IPS-18c (cell line): ENCODE measurements around the gene CCDC201.
"Not testable (repeated sequence)": the region's sequence is repeated elsewhere in the genome, so short reads cannot be mapped to it uniquely, and the experiment has no call there.

ENCODE experiments used
- H3K4me3 ChIP-seq: 2 replicates; pipeline ENCODE4 v1.7.0; 2013; ENCODE audit warnings: low read depth, mild to moderate bottlenecking, low read length, moderate library complexity; ENCODE audit not compliant: insufficient read depth
- H3K9me3 ChIP-seq: one replicate; pipeline ENCODE4 v1.6.1; 2013; ENCODE audit warnings: mild to moderate bottlenecking, low read length, moderate library complexity; ENCODE audit not compliant: control insufficient read depth, insufficient read depth

Gene CCDC201

GRCh38 chr7:45853491-45853890, 19.4 kb downstream of the CCDC201 start:
- not testable (repeated sequence) for H3K9me3 ChIP-seq, H3K4me3 ChIP-seq

DNA sequence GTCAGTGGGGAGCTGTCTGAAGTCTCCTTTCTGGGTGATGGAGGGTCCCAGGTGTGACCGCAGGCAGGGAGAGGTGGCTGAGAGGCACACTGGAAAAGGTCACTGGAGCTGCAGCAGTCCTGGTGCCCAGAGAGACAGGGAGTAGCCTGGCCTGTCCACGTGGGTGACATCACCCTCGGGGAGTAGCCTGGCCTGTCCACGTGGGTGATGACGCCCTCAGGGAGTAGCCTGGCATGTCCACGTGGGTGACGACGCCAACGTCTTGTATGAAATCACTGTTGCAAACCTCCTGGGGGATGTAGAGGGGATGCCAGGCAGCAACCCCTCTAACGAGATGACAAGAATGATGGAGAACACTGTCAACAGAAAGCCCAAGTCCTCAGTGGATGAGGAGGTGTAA, 19.9 kb downstream of the CCDC201 start:
- H3K9me3 ChIP-seq, H3K4me3 ChIP-seq: not testable (repeated sequence)

- not testable (repeated sequence) for H3K9me3 ChIP-seq, H3K4me3 ChIP-seq
These were observed 24.1 kb downstream of the CCDC201 start for GRCh38 chr7:45848734-45849133.

- not testable (repeated sequence) for H3K9me3 ChIP-seq, H3K4me3 ChIP-seq
These were observed 26.3 kb downstream of the CCDC201 start for GRCh38 chr7:45846536-45846935.

GRCh38 chr7:45841926-45842717, 30.8 kb downstream of the CCDC201 start:
- not testable (repeated sequence) for H3K4me3 ChIP-seq, H3K9me3 ChIP-seq

DNA sequence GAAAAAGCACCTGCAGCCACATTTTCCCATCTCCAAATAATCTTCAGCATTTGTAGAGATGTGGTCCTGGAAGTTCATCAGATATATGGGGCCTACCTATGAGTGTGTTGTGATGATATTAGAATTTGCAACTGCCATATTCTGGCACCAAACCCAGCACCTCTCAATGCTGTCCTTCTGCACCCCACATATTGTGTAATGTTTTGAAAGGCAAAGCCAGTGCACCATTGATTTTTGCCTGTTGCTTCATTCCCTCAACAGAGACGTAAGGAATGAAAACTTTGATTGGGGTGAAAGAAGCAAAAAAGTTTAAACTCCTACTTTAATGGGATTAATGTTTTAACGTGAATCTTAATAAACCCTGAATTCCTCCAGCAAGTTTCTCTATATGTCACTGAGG, 34.0 kb downstream of the CCDC201 start:
- H3K9me3 ChIP-seq, H3K4me3 ChIP-seq: not testable (repeated sequence)

DNA sequence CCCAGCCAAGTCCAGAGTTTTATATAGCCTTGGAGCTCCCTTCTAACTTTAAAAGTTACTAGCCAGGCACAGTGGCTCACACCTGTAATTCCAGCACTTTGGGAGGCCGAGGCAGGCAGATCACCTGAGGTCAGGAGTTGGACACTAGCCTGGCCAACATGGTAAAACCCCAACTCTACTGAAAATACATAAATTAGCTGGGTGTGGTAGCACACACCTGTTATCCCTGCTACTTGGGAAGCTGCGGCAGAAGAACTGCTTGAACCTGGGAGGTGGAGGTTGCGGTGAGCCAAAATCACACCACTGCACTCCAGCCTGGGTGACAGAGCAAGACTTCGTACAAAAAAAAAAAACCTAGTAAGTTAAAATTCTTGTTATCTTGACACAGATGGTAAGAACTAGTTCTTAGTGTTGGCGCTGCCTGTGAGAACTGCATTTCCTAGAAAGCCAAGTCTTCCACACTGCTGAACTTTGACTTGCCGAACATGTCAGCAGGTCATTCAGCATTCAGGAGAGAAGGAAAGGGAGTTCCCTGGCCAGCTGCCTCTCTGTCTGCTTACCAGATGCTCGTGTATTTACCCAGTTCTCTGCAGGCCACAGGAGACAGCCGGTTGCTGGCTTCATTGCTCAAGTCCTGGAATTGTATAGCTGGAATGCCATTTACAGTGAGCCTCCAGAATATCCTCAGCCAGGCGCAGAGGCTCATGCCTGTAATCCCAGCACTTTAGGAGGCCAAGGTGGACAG, 40.3 kb downstream of the CCDC201 start:
- H3K9me3 ChIP-seq, H3K4me3 ChIP-seq: not testable (repeated sequence)

GRCh38 chr7:45829846-45830245, 43.0 kb downstream of the CCDC201 start:
- not testable (repeated sequence) for H3K9me3 ChIP-seq, H3K4me3 ChIP-seq

DNA sequence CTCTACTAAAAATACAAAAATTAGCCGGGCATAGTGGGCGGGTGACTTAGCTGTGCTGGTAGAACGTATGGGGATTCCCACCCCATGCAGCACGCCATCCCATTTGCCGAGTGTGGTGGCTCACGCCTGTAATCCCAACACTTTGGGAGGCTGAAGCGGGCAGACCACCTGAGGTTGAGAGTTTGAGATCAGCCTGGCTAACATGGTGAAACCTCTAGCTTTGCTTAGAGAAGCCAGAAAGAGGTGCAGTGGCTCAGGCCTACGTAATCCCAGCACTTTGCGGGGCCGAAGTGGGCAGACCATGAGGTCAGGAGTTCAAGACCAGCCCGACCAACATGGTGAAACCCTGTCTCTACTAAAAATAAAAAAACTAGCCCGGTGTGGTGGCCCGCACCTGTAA, 45.2 kb downstream of the CCDC201 start:
- H3K4me3 ChIP-seq, H3K9me3 ChIP-seq: not testable (repeated sequence)

DNA sequence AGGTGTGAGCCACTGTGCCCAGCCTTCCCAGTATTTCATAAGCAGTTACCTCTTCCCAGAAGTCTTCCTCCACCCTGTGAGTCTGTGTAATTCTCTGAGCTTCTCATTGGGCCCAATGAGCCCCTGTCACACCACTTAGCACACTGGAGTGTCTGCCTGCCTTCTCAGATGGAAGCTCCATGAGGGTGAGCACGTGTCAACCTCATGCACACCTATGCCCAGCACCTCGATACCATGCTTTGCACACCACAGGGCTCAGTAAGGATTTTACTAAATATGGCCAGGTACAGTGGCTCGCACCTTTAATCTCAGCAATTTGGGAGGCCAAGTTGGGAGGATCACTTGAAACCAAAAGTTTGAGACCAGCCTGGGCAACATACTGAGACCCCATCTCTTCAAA, 46.3 kb downstream of the CCDC201 start:
- not testable (repeated sequence) for H3K4me3 ChIP-seq, H3K9me3 ChIP-seq

- not testable (repeated sequence) for H3K9me3 ChIP-seq, H3K4me3 ChIP-seq
These were observed 54.1 kb downstream of the CCDC201 start for GRCh38 chr7:45818763-45819162.

DNA sequence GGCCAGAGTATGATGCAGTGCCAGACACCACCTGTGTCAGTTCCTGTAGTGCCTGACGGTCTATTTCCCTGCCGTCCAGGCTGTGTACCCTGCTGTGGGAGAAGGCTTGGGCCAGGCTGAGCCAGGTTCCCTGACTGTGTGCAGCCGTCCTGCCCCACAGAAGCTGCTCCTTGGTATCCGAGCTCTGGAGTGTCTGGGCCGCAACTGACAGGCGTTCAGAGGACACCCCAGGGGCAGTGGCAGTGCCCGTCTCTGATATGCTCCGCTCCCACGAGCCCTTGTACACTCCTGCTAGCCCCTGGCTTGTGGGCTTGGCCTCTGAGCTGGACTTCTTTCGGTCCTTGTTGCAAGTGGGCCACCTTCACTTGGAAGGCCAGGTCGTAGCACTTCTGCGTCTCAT, 55.0 kb downstream of the CCDC201 start:
- H3K4me3 ChIP-seq, H3K9me3 ChIP-seq: not testable (repeated sequence)

GRCh38 chr7:45817016-45817415, 55.9 kb downstream of the CCDC201 start:
- not testable (repeated sequence) for H3K4me3 ChIP-seq, H3K9me3 ChIP-seq

DNA sequence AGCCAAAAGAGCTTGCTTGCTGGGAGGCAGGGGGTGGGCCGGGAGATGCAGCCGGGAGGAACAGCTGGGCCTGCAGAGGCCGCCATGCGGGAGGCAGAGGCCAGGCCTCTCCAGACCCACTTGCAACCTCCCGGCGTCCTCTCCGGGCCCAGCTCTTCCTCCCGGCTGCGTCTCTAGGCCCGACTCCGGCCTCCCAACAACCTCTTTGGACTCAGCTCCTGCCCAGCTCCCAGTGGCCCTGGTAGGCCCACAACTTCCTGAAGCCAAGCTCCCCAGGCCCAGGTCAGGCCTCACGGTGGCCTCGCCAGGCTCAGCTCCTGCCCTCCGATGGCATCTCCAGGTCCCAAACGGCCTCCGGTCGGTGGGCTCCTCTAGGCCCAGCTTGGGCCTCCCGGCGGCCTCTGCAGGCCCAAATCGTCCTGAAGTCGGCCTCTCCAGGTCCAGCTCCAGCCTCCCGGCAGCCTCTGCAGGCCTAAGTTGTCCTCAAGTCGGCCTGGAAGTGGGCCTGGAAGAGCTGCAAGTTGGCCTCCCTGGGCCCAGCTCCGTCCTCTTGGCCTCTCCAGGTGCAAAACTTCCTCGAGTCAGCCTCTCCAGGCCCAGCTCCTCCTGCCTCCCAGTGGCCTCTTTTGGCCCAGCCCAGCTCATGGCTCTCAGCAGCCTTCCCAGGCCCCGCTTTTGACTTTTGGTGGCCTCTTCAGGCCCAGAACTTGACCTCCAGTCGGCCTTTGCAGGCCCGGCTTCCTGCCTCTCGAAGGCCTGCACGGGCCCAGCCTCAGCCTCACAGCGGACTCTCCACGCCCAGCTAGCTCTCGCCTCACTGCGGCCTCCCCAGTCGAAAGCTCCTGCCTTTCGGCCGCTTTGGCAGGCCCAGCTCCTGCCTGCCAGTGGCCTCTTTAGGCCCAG, 58.4 kb downstream of the CCDC201 start:
- H3K9me3 ChIP-seq, result not testable (repeated sequence)

GRCh38 chr7:45813771-45814170, 59.1 kb downstream of the CCDC201 start:
- H3K4me3 ChIP-seq, H3K9me3 ChIP-seq: not testable (repeated sequence)

More for the DNA sequence above, 58.4 kb downstream of the CCDC201 start:
- not testable (repeated sequence) for H3K4me3 ChIP-seq

DNA sequence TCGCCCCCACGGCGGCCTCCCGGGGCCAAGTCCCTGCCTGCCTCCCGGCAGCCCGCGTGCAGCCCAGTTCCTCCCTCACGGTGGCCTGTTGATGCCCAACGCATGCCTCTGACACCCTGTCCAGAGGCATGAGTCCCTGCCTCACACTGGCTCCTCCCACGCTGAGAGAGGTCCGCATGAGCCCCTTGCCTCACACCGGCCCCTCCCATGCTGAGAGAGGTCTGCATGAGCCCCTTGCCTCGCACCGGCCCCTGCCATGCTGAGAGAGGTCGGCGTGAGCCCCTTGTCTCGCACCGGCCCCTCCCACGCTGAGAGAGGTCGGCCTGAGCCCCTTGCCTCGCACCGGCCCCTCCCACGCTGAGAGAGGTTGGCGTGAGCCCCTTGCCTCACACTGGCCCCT, 59.9 kb downstream of the CCDC201 start:
- Histone ChIP-seq H3K4me3 (no peak overlapping the region), H3K9me3 (peaks cover 2% of the 10 kb centered on the region)

- not testable (repeated sequence) for H3K9me3 ChIP-seq, H3K4me3 ChIP-seq
These were observed 61.1 kb downstream of the CCDC201 start for GRCh38 chr7:45811652-45812234.
